Activated naive CD8-positive, alpha-beta T cell (primary cell): ENCODE results near the gene ITCH.
A peak's percentile ranks its signal among the peaks of the same experiment; 100 is the strongest.
"Not testable (repeated sequence)": the region's sequence is repeated elsewhere in the genome, so short reads cannot be mapped to it uniquely, and the experiment has no call there.

Experiments
- H3K27ac Mint-ChIP-seq: one replicate; pipeline ENCODE4 v1.8.0; 2021; ENCODE audit warnings: mixed read lengths
- H3K27me3 Mint-ChIP-seq: one replicate; pipeline ENCODE4 v1.8.0; 2021; ENCODE audit warnings: mixed read lengths
- H3K36me3 Mint-ChIP-seq: one replicate; pipeline ENCODE4 v1.8.0; 2021; ENCODE audit warnings: mixed read lengths
- H3K4me1 Mint-ChIP-seq: one replicate; pipeline ENCODE4 v1.8.0; 2021; ENCODE audit warnings: low read depth, mixed read lengths
- H3K4me3 Mint-ChIP-seq: one replicate; pipeline ENCODE4 v1.8.0; 2021; ENCODE audit warnings: mild to moderate bottlenecking, mixed read lengths
- H3K9me3 Mint-ChIP-seq: one replicate; pipeline ENCODE4 v1.8.0; 2021; ENCODE audit warnings: low read depth, mixed read lengths

Gene ITCH

DNA sequence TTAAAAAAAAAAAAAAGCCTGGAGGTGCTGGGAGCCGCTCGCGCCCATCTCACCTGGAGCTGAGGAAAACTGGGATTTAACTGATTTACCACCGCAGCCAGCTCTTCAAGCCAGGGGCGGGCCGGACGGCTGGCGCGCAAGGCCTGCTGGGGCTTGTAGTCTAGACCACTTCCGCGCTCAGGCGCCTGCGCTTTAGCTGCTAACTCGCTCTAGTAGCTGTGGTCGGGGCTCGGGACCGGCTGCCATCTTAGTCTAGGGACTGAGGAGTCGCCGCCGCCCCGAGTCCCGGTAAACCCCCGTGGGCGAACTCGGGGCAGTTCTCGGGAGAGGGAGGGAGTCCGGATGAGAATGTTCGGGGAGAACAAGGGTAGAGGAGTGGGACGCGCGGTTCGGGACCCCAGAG lies at the start of gene ITCH:
Gene ITCH (plus strand): TSS at position 212 of the 403 bp plus-strand sequence. CDS start 30,539 bp downstream, outside the sequence.
- Mint-ChIP-seq H3K27ac (peak within 1 kb of the TSS; percentile 99), H3K36me3 (peaks cover 7% of the 10 kb centered on the region), H3K9me3 (no peaks in the 10 kb centered on the region), H3K4me1 (peaks cover 40% of the 10 kb centered on the region), H3K4me3 (peak within 1 kb of the TSS; percentile 99), H3K27me3 (no peaks in the 10 kb centered on the region)

- Mint-ChIP-seq H3K4me3 (no peak overlapping the region), H3K4me1 (peaks cover 7% of the 10 kb centered on the region), H3K27ac (no peak overlapping the region), H3K9me3 (no peaks in the 10 kb centered on the region), H3K36me3 (no peaks in the 10 kb centered on the region), H3K27me3 (peaks cover 5% of the 10 kb centered on the region)
Observed at GRCh38 chr20:34315236-34315635, 47.8 kb upstream of the ITCH start.

DNA sequence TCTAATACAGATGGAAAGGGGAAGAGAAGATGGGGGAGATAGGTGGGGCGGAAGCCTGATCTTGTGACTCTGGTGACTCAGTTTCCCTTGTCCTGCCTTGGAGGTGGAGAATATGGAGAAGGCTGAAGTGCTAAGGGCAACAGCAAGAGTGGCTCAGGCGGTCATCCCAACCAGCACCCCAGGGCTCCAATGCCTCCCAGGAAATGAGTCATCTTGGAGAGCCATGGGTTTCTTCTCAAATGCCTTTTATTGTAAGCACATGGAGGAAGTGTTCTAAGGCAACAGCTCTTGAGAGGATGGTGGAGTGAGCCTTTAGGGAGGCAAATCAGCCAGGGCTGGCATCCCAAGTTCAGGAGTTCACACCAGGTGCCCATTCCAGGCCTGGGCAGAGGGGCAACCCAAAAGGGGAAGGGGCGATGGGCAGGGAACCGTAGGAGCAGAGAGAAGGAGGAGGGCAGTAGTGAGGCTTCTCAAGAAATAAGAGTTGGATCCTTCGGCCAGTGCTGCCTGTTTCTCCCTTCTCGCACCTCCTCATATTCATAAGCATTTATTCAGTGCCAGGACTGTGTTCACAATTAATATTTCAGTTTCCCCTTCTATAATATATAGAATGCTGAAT lies 46.8 kb upstream of the ITCH start:
- peaks cover 3% of the 10 kb centered on the region for H3K27me3 Mint-ChIP-seq
- H3K4me3 Mint-ChIP-seq: no peak overlapping the region
- H3K4me1 Mint-ChIP-seq: peaks cover 7% of the 10 kb centered on the region
- H3K27ac Mint-ChIP-seq: no peak overlapping the region
- H3K9me3 Mint-ChIP-seq: no peaks in the 10 kb centered on the region
- no peaks in the 10 kb centered on the region for H3K36me3 Mint-ChIP-seq

GRCh38 chr20:34318609-34319443 lies 44.2 kb upstream of the ITCH start:
- no peaks in the 10 kb centered on the region for H3K36me3 Mint-ChIP-seq
- no peaks in the 10 kb centered on the region for H3K27me3 Mint-ChIP-seq
- H3K27ac Mint-ChIP-seq: no peak overlapping the region
- H3K4me1 Mint-ChIP-seq: no peaks in the 10 kb centered on the region
- no peaks in the 10 kb centered on the region for H3K9me3 Mint-ChIP-seq
- no peak overlapping the region for H3K4me3 Mint-ChIP-seq

DNA sequence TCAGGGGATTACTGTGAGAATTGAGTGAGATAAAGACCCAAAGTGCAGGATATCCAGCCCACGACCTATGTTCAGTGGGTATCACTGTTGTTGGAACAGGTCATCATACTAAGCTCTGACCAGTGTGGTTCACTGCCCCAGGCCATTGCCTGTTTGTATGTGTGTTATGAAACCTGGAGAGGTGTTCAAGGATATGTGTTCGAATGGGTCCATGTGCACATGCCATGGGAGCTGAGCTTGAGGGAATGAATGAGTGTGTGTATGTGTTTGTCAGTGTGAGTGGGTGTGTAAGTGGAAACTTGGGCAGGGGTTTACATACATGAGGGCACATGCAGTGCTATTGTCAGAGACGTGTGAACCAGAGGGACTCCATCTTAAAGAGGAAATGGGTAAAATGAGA lies 42.2 kb upstream of the ITCH start:
- no peaks in the 10 kb centered on the region for H3K4me1 Mint-ChIP-seq
- no peak overlapping the region for H3K27ac Mint-ChIP-seq
- H3K36me3 Mint-ChIP-seq: no peaks in the 10 kb centered on the region

DNA sequence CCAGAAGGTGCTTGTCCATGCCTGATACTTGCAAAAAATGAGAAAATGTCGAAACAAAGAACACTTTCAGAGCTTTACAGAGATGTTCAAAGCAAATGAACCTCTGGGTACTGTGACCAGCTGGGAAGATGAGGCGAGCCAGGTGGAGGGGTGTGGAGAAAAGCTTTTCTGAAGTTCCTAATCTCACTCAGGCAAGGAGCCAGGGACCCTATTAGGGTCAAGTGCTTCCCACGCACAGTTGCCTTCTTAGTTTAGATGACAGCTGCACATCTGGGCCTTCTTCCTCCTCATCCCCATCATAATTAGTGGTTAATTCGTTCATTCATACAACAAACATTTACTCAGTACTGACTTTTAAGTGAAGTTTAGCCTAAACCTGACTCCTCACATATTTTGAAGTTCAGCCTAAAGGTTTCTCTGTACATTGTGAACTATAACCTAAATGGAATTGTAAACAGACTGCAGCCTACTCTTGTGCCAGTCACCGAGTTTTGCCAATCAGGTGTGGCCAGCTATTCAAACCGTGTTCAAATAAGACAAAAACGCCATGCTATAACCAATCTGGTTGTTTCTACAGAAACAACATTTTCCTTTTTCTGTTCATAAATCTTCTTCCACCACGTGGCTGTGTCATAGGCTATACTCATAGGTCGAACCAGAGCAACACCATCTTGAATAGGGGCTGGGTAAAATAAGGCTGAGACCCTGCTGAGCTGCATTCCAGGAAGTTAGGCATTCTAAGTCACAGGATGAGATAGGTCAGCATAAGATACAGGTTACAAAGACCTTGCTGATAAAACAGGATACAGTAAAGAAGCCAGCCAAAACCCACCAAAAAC lies 40.6 kb upstream of the ITCH start:
- H3K4me1 Mint-ChIP-seq: no peaks in the 10 kb centered on the region
- H3K4me3 Mint-ChIP-seq: no peak overlapping the region
- H3K9me3 Mint-ChIP-seq: no peaks in the 10 kb centered on the region
- H3K36me3 Mint-ChIP-seq: no peaks in the 10 kb centered on the region
- peaks cover 3% of the 10 kb centered on the region for H3K27me3 Mint-ChIP-seq
- H3K27ac Mint-ChIP-seq: no peak overlapping the region

More for the DNA sequence above, 42.2 kb upstream of the ITCH start:
- H3K9me3 Mint-ChIP-seq: no peaks in the 10 kb centered on the region
- H3K4me3 Mint-ChIP-seq: no peak overlapping the region
- H3K27me3 Mint-ChIP-seq: peaks cover 3% of the 10 kb centered on the region

DNA sequence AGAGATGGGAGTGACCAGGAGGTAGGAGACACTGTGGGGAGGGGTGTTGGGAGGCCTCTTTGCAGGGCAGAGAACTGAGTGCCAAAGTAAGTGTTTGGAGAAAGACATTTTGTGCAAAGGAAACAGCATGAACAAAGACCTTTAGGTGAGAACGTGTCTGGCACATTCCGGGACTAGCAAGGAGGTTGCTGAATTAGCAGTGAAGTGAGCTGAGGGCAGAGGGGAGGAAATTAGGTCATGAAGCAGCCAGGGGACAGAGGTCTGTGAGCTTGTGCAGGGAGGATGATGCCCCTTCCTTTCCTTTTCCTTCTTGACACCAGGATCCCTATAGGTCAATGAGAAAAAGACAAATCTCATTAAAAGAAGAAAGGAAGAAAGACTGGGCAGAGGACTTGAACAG lies 38.5 kb upstream of the ITCH start:
- H3K4me1 Mint-ChIP-seq: no peaks in the 10 kb centered on the region
- no peak overlapping the region for H3K27ac Mint-ChIP-seq
- H3K27me3 Mint-ChIP-seq: peaks cover 3% of the 10 kb centered on the region
- no peaks in the 10 kb centered on the region for H3K36me3 Mint-ChIP-seq
- H3K4me3 Mint-ChIP-seq: no peak overlapping the region
- H3K9me3 Mint-ChIP-seq: no peaks in the 10 kb centered on the region

GRCh38 chr20:34328207-34328606 lies 34.9 kb upstream of the ITCH start:
- H3K4me1 Mint-ChIP-seq, H3K4me3 Mint-ChIP-seq, H3K36me3 Mint-ChIP-seq, H3K27ac Mint-ChIP-seq, H3K27me3 Mint-ChIP-seq, H3K9me3 Mint-ChIP-seq: not testable (repeated sequence)

DNA sequence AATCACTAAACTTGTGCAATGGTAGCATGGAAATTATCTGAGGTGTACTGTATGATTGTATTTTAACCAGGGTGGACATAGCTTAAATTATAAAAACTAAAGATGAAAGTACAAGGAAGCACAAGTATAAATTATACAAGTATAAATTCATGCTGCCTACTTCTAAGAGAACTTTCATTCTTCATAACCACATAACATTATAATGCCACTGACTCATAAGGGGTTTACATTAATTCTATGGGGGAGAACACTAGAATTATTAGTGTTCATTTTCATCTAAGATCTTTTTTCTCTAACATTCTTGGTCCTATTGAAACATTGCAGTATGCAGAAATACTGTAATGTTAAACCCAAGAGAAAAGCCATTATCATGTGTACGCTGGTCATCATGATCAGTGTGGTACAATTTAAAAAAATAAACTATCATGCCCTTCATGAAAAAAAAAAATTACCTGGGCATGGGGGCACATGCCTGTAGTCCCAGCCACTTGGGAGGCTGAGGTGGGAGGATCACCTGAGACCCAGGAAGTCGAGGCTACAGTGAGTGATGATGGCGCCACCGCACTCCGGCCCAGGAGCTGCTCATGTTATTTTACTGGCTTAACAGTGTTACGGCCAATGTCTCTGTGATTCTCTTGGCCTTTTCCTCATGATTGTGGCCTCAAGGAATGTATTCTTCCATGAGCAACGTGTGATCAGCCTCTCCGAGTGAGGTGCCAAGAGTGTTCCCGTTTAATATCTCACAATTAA lies 34.0 kb upstream of the ITCH start:
- Mint-ChIP-seq H3K27me3 (peaks cover 3% of the 10 kb centered on the region), H3K36me3 (no peaks in the 10 kb centered on the region), H3K4me3 (no peak overlapping the region), H3K9me3 (no peaks in the 10 kb centered on the region), H3K4me1 (no peaks in the 10 kb centered on the region), H3K27ac (no peak overlapping the region)

DNA sequence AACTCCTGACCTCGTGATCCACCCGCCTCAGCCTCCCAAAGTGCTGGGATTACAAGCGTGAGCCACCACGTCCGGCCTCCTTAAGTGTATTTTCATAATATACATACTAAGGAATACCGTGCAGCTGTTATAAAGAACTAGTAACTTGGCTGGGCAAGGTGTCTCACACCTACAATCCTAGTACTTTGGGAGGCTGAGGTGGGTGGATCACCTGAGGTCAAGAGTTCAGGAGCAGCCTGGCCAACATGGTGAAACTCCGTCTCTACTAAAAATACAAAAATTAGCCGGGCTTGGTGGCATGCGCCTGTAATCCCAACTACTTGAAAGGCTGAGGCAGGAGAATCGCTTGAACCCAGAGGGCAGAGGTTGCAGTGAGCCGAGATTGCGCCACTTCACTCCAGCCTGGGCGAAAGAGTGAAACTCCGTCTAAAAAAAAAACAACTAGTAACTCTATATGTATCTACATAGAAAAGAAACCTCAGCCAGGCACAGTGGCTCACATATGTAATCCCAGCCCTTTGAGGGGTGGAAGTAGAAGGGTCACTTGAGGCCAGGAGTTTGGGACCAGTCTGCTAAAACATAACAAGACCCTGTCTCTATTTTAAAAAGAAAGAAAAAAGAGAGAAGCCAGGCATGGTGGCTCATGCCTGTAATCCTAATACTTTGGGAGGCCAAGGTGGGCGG lies 32.1 kb upstream of the ITCH start:
- not testable (repeated sequence) for H3K4me1 Mint-ChIP-seq, H3K27me3 Mint-ChIP-seq, H3K4me3 Mint-ChIP-seq, H3K36me3 Mint-ChIP-seq, H3K9me3 Mint-ChIP-seq, H3K27ac Mint-ChIP-seq

DNA sequence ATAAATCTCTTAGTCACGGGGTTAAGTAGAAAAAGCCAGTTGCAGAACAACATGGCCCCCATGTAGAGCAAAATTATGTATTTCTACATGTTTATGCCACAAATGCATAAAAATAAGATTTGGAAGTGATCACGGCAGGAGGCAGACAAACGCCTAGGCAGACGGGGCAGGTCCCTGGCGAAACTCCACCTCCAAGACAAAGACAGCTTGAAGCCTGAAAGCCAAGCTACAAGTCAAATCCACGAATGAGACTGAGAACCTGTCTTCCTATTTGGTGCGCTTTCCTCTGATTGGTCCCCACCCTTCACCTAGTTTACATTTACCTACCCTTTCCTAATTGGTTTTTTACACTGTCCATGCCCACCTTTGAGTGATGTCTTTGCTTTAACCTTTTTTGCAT lies 31.2 kb upstream of the ITCH start:
- H3K27ac Mint-ChIP-seq: no peak overlapping the region
- H3K27me3 Mint-ChIP-seq: no peaks in the 10 kb centered on the region
- H3K4me3 Mint-ChIP-seq: no peak overlapping the region
- no peaks in the 10 kb centered on the region for H3K9me3 Mint-ChIP-seq
- H3K4me1 Mint-ChIP-seq: no peaks in the 10 kb centered on the region
- H3K36me3 Mint-ChIP-seq: no peaks in the 10 kb centered on the region

DNA sequence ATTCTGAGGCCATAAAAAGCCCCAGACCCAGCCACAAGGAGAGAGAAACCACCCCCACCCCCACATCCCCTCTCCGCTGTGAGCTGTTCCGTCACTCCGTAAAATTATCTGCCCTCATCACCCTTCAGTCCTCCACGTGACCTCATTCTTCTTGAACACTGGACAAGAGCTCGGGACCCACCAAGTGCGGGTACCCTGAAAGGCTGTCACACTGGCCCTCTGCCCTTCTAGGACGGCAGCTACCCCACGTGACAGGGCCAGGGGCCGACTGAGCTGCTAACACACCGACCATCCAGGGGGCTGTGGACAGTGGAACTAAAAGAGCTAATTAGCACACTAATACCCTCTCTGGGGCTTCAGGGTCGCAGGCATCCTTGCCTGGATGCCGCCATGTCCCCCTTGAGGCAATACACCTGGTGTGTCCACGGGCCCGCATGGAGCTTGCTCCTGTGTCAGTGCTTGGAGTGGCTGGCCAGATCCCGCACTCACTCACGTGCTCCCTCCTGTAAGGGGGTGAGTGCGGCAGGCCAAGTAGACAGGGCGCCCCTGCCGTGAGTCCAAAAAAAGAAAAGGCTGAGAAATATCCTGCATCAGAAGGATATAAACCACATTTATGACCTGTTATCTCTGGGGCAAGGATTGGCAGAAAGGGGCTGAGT lies 30.7 kb upstream of the ITCH start:
- no peaks in the 10 kb centered on the region for H3K9me3 Mint-ChIP-seq
- H3K27ac Mint-ChIP-seq: no peak overlapping the region

GRCh38 chr20:34333786-34334185 lies 29.3 kb upstream of the ITCH start:
- Mint-ChIP-seq H3K4me3 (no peak overlapping the region), H3K9me3 (no peaks in the 10 kb centered on the region), H3K4me1 (no peaks in the 10 kb centered on the region), H3K36me3 (no peaks in the 10 kb centered on the region), H3K27ac (no peak overlapping the region), H3K27me3 (no peaks in the 10 kb centered on the region)

More for the DNA sequence above, 30.7 kb upstream of the ITCH start:
- no peaks in the 10 kb centered on the region for H3K27me3 Mint-ChIP-seq
- no peaks in the 10 kb centered on the region for H3K4me1 Mint-ChIP-seq
- no peaks in the 10 kb centered on the region for H3K36me3 Mint-ChIP-seq
- H3K4me3 Mint-ChIP-seq: no peak overlapping the region
